Retinal pigment epithelial cell (primary cell): Measurements from ENCODE around the gene B9D2.

Experiments
- DNase-seq: peaks from one replicate; pipeline ENCODE4 v3.0.0-alpha.2; 2010; ENCODE audit warnings: low read depth
- H3K4me3 ChIP-seq: 2 replicates; pipeline ENCODE4 v1.5.1; 2011; ENCODE audit warnings: mild to moderate bottlenecking, low read length, control low read depth, moderate library complexity
- CTCF ChIP-seq: conservative IDR thresholded peaks from 2 replicates; pipeline ENCODE4 v1.5.1; 2011; ENCODE audit warnings: low read depth, low read length, control low read depth, inconsistent platforms

The B9D2 gene

GRCh38 chr19:41327576-41328156 is 36.3 kb downstream of the B9D2 start:
- TF ChIP-seq CTCF, result no peak
- H3K4me3 ChIP-seq, result peak overlapping the region; percentile 5
- DNase-seq, result peak; percentile 70

- peak overlapping the region; percentile 5 for H3K4me3 ChIP-seq
- DNase-seq, result no peak
- TF ChIP-seq CTCF, result no peak
These were observed 36.8 kb downstream of the B9D2 start for GRCh38 chr19:41327076-41327575.

- no peak for TF ChIP-seq CTCF
- no peak for DNase-seq
- H3K4me3 ChIP-seq, result peak overlapping the region; percentile 35
These were observed 37.8 kb downstream of the B9D2 start for GRCh38 chr19:41325947-41326706.

GRCh38 chr19:41325640-41325946 is 38.4 kb downstream of the B9D2 start:
- H3K4me3 ChIP-seq, result peak overlapping the region; percentile 35
- no peak for TF ChIP-seq CTCF
- DNase-seq, result no peak

GRCh38 chr19:41324921-41325639 is 38.9 kb downstream of the B9D2 start:
- H3K4me3 ChIP-seq, result peak overlapping the region; percentile 35
- DNase-seq, result no peak
- no peak for TF ChIP-seq CTCF

GRCh38 chr19:41324231-41324702 is 39.7 kb downstream of the B9D2 start:
- no peak overlapping the region for H3K4me3 ChIP-seq
- no peak for TF ChIP-seq CTCF
- no peak for DNase-seq
